Measurements from ENCODE around the gene TCIRG1.

The TCIRG1 gene

GRCh38 chr11:68049509-68050370, 10.9 kb downstream of the TCIRG1 start:
- DNase-seq (ENCODE audit: low read depth in 4 of 4, low spot score in 1 of 4): no peak

- DNase-seq (ENCODE audit: low read depth in 4 of 4, low spot score in 1 of 4): no peak
Measured at GRCh38 chr11:68050371-68050841, 11.6 kb downstream of the TCIRG1 start.

- no peak for DNase-seq (ENCODE audit: low read depth in 4 of 4, low spot score in 1 of 4)
Measured at GRCh38 chr11:68051191-68052136, 12.6 kb downstream of the TCIRG1 start.

- DNase-seq (ENCODE audit: low read depth in 4 of 4, low spot score in 1 of 4): no peak
Measured at GRCh38 chr11:68052137-68052873, 13.5 kb downstream of the TCIRG1 start.

- no peak for DNase-seq (ENCODE audit: low read depth in 4 of 4, low spot score in 1 of 4)
Measured at GRCh38 chr11:68053117-68053516, 14.3 kb downstream of the TCIRG1 start.

GRCh38 chr11:68053981-68054812, 15.4 kb downstream of the TCIRG1 start:
- DNase-seq (ENCODE audit: low read depth in 4 of 4, low spot score in 1 of 4): no peak

GRCh38 chr11:68056317-68057285, 17.8 kb downstream of the TCIRG1 start:
- no peak for DNase-seq (ENCODE audit: low read depth in 4 of 4, low spot score in 1 of 4)

- DNase-seq (ENCODE audit: low read depth in 4 of 4, low spot score in 1 of 4): no peak
Measured at GRCh38 chr11:68057807-68058206, 19.0 kb downstream of the TCIRG1 start.

- DNase-seq (ENCODE audit: low read depth in 4 of 4, low spot score in 1 of 4): no peak
Measured at GRCh38 chr11:68061508-68061907, 22.7 kb downstream of the TCIRG1 start.

GRCh38 chr11:68064926-68065325, 26.1 kb downstream of the TCIRG1 start:
- DNase-seq (ENCODE audit: low read depth in 4 of 4, low spot score in 1 of 4): no peak

GRCh38 chr11:68065841-68066240, 27.0 kb downstream of the TCIRG1 start:
- no peak for DNase-seq (ENCODE audit: low read depth in 4 of 4, low spot score in 1 of 4)

- no peak for DNase-seq (ENCODE audit: low read depth in 4 of 4, low spot score in 1 of 4)
Measured at GRCh38 chr11:68066742-68067141, 27.9 kb downstream of the TCIRG1 start.

GRCh38 chr11:68067991-68068390, 29.2 kb downstream of the TCIRG1 start:
- no peak for DNase-seq (ENCODE audit: low read depth in 4 of 4, low spot score in 1 of 4)

GRCh38 chr11:68071281-68072048, 32.6 kb downstream of the TCIRG1 start:
- DNase-seq (ENCODE audit: low read depth in 4 of 4, low spot score in 1 of 4): no peak

GRCh38 chr11:68074584-68075352, 35.9 kb downstream of the TCIRG1 start:
- DNase-seq (ENCODE audit: low read depth in 4 of 4, low spot score in 1 of 4): no peak

GRCh38 chr11:68076371-68077042, 37.7 kb downstream of the TCIRG1 start:
- no peak for DNase-seq (ENCODE audit: low read depth in 4 of 4, low spot score in 1 of 4)
